Immature natural killer cell (primary cell): ENCODE results near the gene SLC5A8. TPM values are rescaled to one million over a fixed set of nuclear protein-coding genes. Genes with fewer than 3 reads are reported as not detected.

Experiments used
- DNase-seq, 3 donors: peaks; one replicate each; pipeline ENCODE4 v3.0.0; 2022; ENCODE audit warnings: mixed read lengths in 1 of 3
- H3K27ac Mint-ChIP-seq, 6 donors: one replicate each; pipeline ENCODE4 v1.8.0; 2020; ENCODE audit warnings: mixed read lengths in 6 of 6, mild to moderate bottlenecking in 5 of 6, inconsistent platforms in 4 of 6, moderate library complexity in 3 of 6
- H3K27me3 Mint-ChIP-seq, 3 donors: one replicate each; pipeline ENCODE4 v1.8.0; 2020 to 2021; ENCODE audit warnings: low read depth in 3 of 3, mild to moderate bottlenecking in 3 of 3, mixed read lengths in 3 of 3, moderate library complexity in 3 of 3, inconsistent platforms in 1 of 3
- H3K36me3 Mint-ChIP-seq, 3 donors: one replicate each; pipeline ENCODE4 v1.8.0; 2020; ENCODE audit warnings: mixed read lengths in 3 of 3, inconsistent platforms in 2 of 3, mild to moderate bottlenecking in 2 of 3
- H3K4me1 Mint-ChIP-seq, 2 donors: one replicate each; pipeline ENCODE4 v1.8.0; 2020; ENCODE audit warnings: inconsistent platforms in 2 of 2, mild to moderate bottlenecking in 2 of 2, mixed read lengths in 2 of 2, moderate library complexity in 1 of 2
- H3K4me3 Mint-ChIP-seq, 5 donors: one replicate each; pipeline ENCODE4 v1.8.0; 2020; ENCODE audit warnings: mild to moderate bottlenecking in 5 of 5, mixed read lengths in 5 of 5, inconsistent platforms in 3 of 5, moderate library complexity in 3 of 5
- H3K9me3 Mint-ChIP-seq, 6 donors: one replicate each; pipeline ENCODE4 v1.8.0; 2020; ENCODE audit warnings: mild to moderate bottlenecking in 6 of 6, mixed read lengths in 6 of 6, inconsistent platforms in 4 of 6, moderate library complexity in 3 of 6
- polyA plus RNA-seq, 3 donors: library from polyadenylated mRNA; unstranded; fragments of 300-500 nt; fragmentation: Illumina TruSeq; gene quantifications; one replicate each; pipeline ENCODE4 v1.2.3, GENCODE V29; 2021

Gene SLC5A8
- polyA plus RNA-seq, 3 donors from 2014 or later, result not detected

- Mint-ChIP-seq H3K36me3 (peaks cover 0 to 4% (median 0%) of the 10 kb centered on the region in 3 donors), H3K4me3 (no peak overlapping the region), H3K4me1 (no peaks in the 10 kb centered on the region), H3K27me3 (no peaks in the 10 kb centered on the region), H3K27ac (no peak overlapping the region), H3K9me3 (peaks cover 0 to 13% (median 4%) of the 10 kb centered on the region in 6 donors)
- DNase-seq, result no peak
Measured at GRCh38 chr12:101127521-101128219, 82.4 kb downstream of the SLC5A8 start.

GRCh38 chr12:101117842-101118241 is 92.2 kb downstream of the SLC5A8 start:
- Mint-ChIP-seq H3K27ac (no peak overlapping the region), H3K4me1 (no peaks in the 10 kb centered on the region), H3K27me3 (no peaks in the 10 kb centered on the region), H3K4me3 (no peak overlapping the region), H3K9me3 (peaks cover 0 to 5% (median 0%) of the 10 kb centered on the region in 6 donors), H3K36me3 (no peaks in the 10 kb centered on the region)
- DNase-seq, result no peak

DNA sequence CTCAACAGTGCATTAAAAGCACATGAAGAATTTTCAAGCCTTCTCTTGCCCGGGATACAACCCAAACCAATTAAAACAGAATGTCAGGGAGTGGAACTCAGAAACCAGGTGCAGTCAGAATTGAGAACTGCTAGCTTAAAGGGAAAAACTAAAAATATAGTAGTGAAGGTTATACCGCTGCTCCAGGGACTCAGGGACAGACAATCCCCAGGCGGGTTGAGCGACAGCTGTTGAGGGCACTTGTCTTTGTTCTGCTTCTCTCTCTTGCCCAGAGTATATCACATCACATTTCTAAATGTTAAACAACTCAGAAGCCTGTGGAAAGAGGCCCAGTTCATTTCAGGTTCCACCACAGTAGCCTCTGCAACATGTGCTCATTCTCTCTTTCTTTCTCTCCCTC is 93.1 kb downstream of the SLC5A8 start:
- Mint-ChIP-seq H3K27ac (no peak overlapping the region), H3K9me3 (peaks cover 0 to 5% (median 0%) of the 10 kb centered on the region in 6 donors), H3K4me1 (no peaks in the 10 kb centered on the region), H3K36me3 (no peaks in the 10 kb centered on the region), H3K27me3 (no peaks in the 10 kb centered on the region), H3K4me3 (no peak overlapping the region)
- no peak for DNase-seq

- Mint-ChIP-seq H3K4me1 (no peaks in the 10 kb centered on the region), H3K27ac (no peak overlapping the region), H3K27me3 (no peaks in the 10 kb centered on the region), H3K36me3 (no peaks in the 10 kb centered on the region), H3K4me3 (no peak overlapping the region), H3K9me3 (peaks cover 0 to 2% (median 0%) of the 10 kb centered on the region in 6 donors)
- DNase-seq, result no peak
Measured at GRCh38 chr12:101115326-101115725, 94.7 kb downstream of the SLC5A8 start.

GRCh38 chr12:101111441-101111840 is 98.6 kb downstream of the SLC5A8 start:
- Mint-ChIP-seq H3K27ac (no peak overlapping the region), H3K4me3 (no peak overlapping the region), H3K36me3 (no peaks in the 10 kb centered on the region), H3K27me3 (peaks cover 0 to 2% (median 2%) of the 10 kb centered on the region in 3 donors), H3K9me3 (peaks cover 0 to 6% (median 0%) of the 10 kb centered on the region in 6 donors), H3K4me1 (no peaks in the 10 kb centered on the region)
- no peak for DNase-seq

DNA sequence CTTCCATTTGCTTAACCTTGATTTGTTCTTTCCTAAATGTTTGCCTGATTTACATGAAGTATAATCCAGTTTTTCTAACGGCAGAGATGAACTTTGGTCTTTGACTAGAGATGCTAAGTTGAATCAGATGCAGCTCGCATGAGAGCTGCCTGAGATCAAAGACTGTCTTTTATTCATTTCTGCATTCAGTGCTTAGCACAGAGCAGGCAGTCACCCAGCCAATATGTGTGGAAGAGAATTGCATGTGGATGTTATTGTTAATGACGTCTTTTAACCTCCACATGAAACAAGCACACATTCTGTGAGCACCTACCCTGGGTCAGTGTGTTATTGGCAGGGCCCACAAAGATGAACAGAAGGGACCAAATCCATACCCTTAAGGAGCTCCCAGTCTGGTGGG is 99.2 kb downstream of the SLC5A8 start:
- Mint-ChIP-seq H3K36me3 (no peaks in the 10 kb centered on the region), H3K27me3 (peaks cover 0 to 2% (median 2%) of the 10 kb centered on the region in 3 donors), H3K4me3 (no peak overlapping the region), H3K4me1 (no peaks in the 10 kb centered on the region), H3K27ac (no peak overlapping the region), H3K9me3 (peaks cover 0 to 6% (median under 1%) of the 10 kb centered on the region in 6 donors)
- DNase-seq, result no peak

DNA sequence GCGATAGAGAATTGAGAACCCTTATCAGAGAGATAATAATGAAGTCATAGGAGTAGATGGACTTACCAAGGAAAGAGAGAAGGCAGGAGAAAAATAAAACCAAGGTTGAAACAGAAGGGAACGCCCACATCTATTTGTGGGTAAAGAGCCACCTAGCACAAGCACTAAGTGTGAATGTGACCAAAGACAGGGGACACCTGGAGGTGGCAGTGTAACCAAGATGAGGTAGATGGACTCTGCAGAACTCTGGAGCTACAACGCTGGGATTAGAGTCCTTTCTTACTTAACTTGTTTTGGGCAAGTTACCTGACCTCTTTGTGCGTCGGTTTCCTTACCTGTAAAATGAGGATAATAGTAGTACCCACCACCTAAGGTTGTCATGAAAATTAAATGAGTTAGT is 101.9 kb downstream of the SLC5A8 start:
- H3K27ac Mint-ChIP-seq, result no peak overlapping the region
- no peak for DNase-seq
- H3K36me3 Mint-ChIP-seq, result no peaks in the 10 kb centered on the region
- H3K4me1 Mint-ChIP-seq, result no peaks in the 10 kb centered on the region
- H3K27me3 Mint-ChIP-seq, result peaks cover 0 to 5% (median 2%) of the 10 kb centered on the region in 3 donors
- H3K4me3 Mint-ChIP-seq, result no peak overlapping the region
- peaks cover 0 to 6% (median 2%) of the 10 kb centered on the region in 6 donors for H3K9me3 Mint-ChIP-seq

- Mint-ChIP-seq H3K36me3 (no peaks in the 10 kb centered on the region), H3K4me3 (no peak overlapping the region), H3K9me3 (peaks cover 0 to 6% (median 2%) of the 10 kb centered on the region in 6 donors), H3K4me1 (no peaks in the 10 kb centered on the region), H3K27ac (no peak overlapping the region), H3K27me3 (peaks cover 0 to 5% (median 2%) of the 10 kb centered on the region in 3 donors)
- DNase-seq, result no peak
Measured at GRCh38 chr12:101107032-101107763, 102.8 kb downstream of the SLC5A8 start.

Other genes with a start within 250 kb of the SLC5A8 start
- gene UTP20, start 69.9 kb upstream of the SLC5A8 start, polyA plus RNA-seq, result 1 to 10 TPM; 1.2 to 4.8 (median 1.9) TPM
- gene ARL1, start 197.5 kb upstream of the SLC5A8 start, polyA plus RNA-seq, result 10 to 100 TPM; 25.2 to 38.7 (median 26.3) TPM